IMR-90 (cell line): ENCODE data around the gene TCF7L1. TPM values are rescaled to one million over a fixed set of nuclear protein-coding genes. Genes with fewer than 3 reads are reported as not detected.

ENCODE experiments used
- ATAC-seq: fragments of 200-7000 bp; cut with Tn5 transposase; 2 replicates; pipeline ENCODE4 v1.9.1; 2020; ENCODE audit warnings: low read depth, mild to moderate bottlenecking, moderate library complexity
- BruUV-seq: library from RNA; stranded (reverse); fragments of 400-500 nt; replicated peaks from 2 replicates; lab custom pipeline; 2021; lab: Mats Ljungman, UMichigan
- CTCF ChIA-PET: fragments of 300-600 bp; formaldehyde crosslinking; extraction: SDS; loops from one replicate; lab custom pipeline; 2021; ENCODE audit warnings: antibody characterized with exemption; lab: Yijun Ruan, JAX
- POLR2A ChIA-PET: fragments of 300-600 bp; sonication (Branson Sonifier 250); formaldehyde crosslinking; loops from one replicate; lab custom pipeline; 2022; ENCODE audit warnings: antibody characterized with exemption; ENCODE audit not compliant: unreplicated experiment; lab: Charles Lee
- DNase-seq: peaks from one replicate; pipeline ENCODE4 v3.0.0; 2013
- H2AFZ ChIP-seq: replicated peaks from 2 replicates; pipeline ENCODE3; 2013; ENCODE audit warnings: low read length, mild to moderate bottlenecking; ENCODE audit not compliant: poor library complexity
- H2AK5ac ChIP-seq: 2 replicates; pipeline ENCODE4 v1.6.1; 2013; ENCODE audit warnings: low read depth, low read length, inconsistent platforms
- H2AK9ac ChIP-seq: replicated peaks from 2 replicates; pipeline ENCODE3; 2013; ENCODE audit warnings: mild to moderate bottlenecking, low read depth, low read length, moderate library complexity; ENCODE audit not compliant: poor library complexity
- H2BK120ac ChIP-seq: 2 replicates; pipeline ENCODE4 v1.6.1; 2013; ENCODE audit warnings: low read depth, low read length, inconsistent platforms
- H2BK15ac ChIP-seq: 3 replicates; pipeline ENCODE4 v1.6.1; 2013; ENCODE audit warnings: low read depth, low read length, inconsistent platforms
- H2BK20ac ChIP-seq: 2 replicates; pipeline ENCODE4 v1.6.1; 2013; ENCODE audit warnings: low read depth, mild to moderate bottlenecking, inconsistent platforms, low read length, moderate library complexity
- H2BK5ac ChIP-seq: 2 replicates; pipeline ENCODE4 v1.6.1; 2013; ENCODE audit warnings: mild to moderate bottlenecking, low read depth, low read length, inconsistent platforms; ENCODE audit not compliant: poor library complexity, severe bottlenecking
- H3K14ac ChIP-seq: replicated peaks from 2 replicates; pipeline ENCODE4 v1.6.1; 2013; ENCODE audit warnings: low read depth, low read length, inconsistent platforms
- H3K18ac ChIP-seq: 2 replicates; pipeline ENCODE4 v1.6.1; 2013; ENCODE audit warnings: low read depth, low read length, control low read depth
- H3K23ac ChIP-seq: 2 replicates; pipeline ENCODE4 v1.6.1; 2013; ENCODE audit warnings: low read depth, low read length, inconsistent platforms
- H3K27ac ChIP-seq: 2 replicates; pipeline ENCODE4 v1.5.1; 2013; ENCODE audit warnings: mild to moderate bottlenecking, control low read depth, low read length; ENCODE audit not compliant: insufficient read depth
- H3K27me3 ChIP-seq: 2 replicates; pipeline ENCODE4 v1.6.1; 2013; ENCODE audit warnings: low read length; ENCODE audit not compliant: control insufficient read depth, insufficient read depth
- H3K36me3 ChIP-seq: 2 replicates; pipeline ENCODE4 v1.6.1; 2013; ENCODE audit warnings: low read length, mixed read lengths; ENCODE audit not compliant: control insufficient read depth, insufficient read depth
- H3K4ac ChIP-seq: 2 replicates; pipeline ENCODE4 v1.6.1; 2013; ENCODE audit warnings: low read depth, low read length, inconsistent platforms
- H3K4me1 ChIP-seq: 2 replicates; pipeline ENCODE4 v1.6.1; 2013; ENCODE audit warnings: low read length, mixed read lengths; ENCODE audit not compliant: control insufficient read depth, insufficient read depth
- H3K4me2 ChIP-seq: 2 replicates; pipeline ENCODE4 v1.6.1; 2013; ENCODE audit warnings: low read depth, mild to moderate bottlenecking, control low read depth, low read length, moderate library complexity
- H3K4me3 ChIP-seq: 2 replicates; pipeline ENCODE4 v1.5.1; 2013; ENCODE audit warnings: low read depth, mild to moderate bottlenecking, control low read depth, low read length, moderate library complexity; ENCODE audit not compliant: insufficient read depth
- H3K56ac ChIP-seq: 2 replicates; pipeline ENCODE4 v1.6.1; 2013; ENCODE audit warnings: low read length, inconsistent platforms; ENCODE audit not compliant: insufficient read depth; ENCODE audit errors: extremely low read depth
- H3K79me1 ChIP-seq, 2 experiments: 2 replicates each; pipeline ENCODE4 v1.6.1; 2013; ENCODE audit warnings: low read length in 2 of 2, inconsistent platforms in 1 of 2, low read depth in 1 of 2
- H3K9ac ChIP-seq: 2 replicates; pipeline ENCODE4 v1.6.1; 2013; ENCODE audit warnings: low read depth, low read length, control low read depth
- H3K9me1 ChIP-seq: 2 replicates; pipeline ENCODE4 v1.6.1; 2013; ENCODE audit warnings: low read length, inconsistent platforms; ENCODE audit not compliant: insufficient read depth
- H3K9me3 ChIP-seq: 2 replicates; pipeline ENCODE4 v1.6.1; 2013; ENCODE audit warnings: low read length; ENCODE audit not compliant: control insufficient read depth, insufficient read depth
- H4K20me1 ChIP-seq: 2 replicates; pipeline ENCODE4 v1.6.1; 2013; ENCODE audit warnings: low read length, inconsistent platforms; ENCODE audit not compliant: insufficient read depth
- H4K5ac ChIP-seq: 2 replicates; pipeline ENCODE4 v1.6.1; 2013; ENCODE audit warnings: mild to moderate bottlenecking, low read depth, low read length, control low read depth
- H4K8ac ChIP-seq, 2 experiments: 2 replicates each; pipeline ENCODE4 v1.6.1; 2013; ENCODE audit warnings: low read depth in 2 of 2, low read length in 2 of 2, control low read depth in 1 of 2, inconsistent platforms in 1 of 2
- H4K91ac ChIP-seq: 2 replicates; pipeline ENCODE4 v1.6.1; 2013; ENCODE audit warnings: low read depth, low read length, inconsistent platforms; ENCODE audit not compliant: insufficient read depth
- BHLHE40 ChIP-seq: fragments of 150-350 bp; IDR thresholded peaks from 2 replicates; pipeline ENCODE4 v1.6.1; 2016; ENCODE audit warnings: mild to moderate bottlenecking, low read depth, low read length
- CEBPB ChIP-seq: IDR thresholded peaks from 2 replicates; pipeline ENCODE4 v1.6.1; 2012; ENCODE audit warnings: low read depth, low read length, improper control_type of control experiment
- CTCF ChIP-seq: conservative IDR thresholded peaks from 2 replicates; pipeline ENCODE4 v1.5.1; 2012; ENCODE audit warnings: mild to moderate bottlenecking, low read depth, low read length, improper control_type of control experiment
- ELK1 ChIP-seq: fragments of 150-350 bp; IDR thresholded peaks from 2 replicates; pipeline ENCODE4 v1.6.1; 2016; ENCODE audit warnings: low read depth, mild to moderate bottlenecking, low read length, moderate library complexity, borderline replicate concordance
- FOS ChIP-seq: fragments of 150-350 bp; IDR thresholded peaks from 2 replicates; pipeline ENCODE4 v1.6.1; 2016; ENCODE audit warnings: low read depth, low read length
- MAFK ChIP-seq: IDR thresholded peaks from 2 replicates; pipeline ENCODE4 v1.6.1; 2012; ENCODE audit warnings: low read depth, low read length, improper control_type of control experiment
- MXI1 ChIP-seq: IDR thresholded peaks from 2 replicates; pipeline ENCODE4 v1.6.1; 2012; ENCODE audit warnings: low read depth, mild to moderate bottlenecking, low read length, moderate library complexity, borderline replicate concordance
- POLR2A ChIP-seq: IDR thresholded peaks from 2 replicates; pipeline ENCODE4 v1.6.1; 2012; ENCODE audit warnings: mild to moderate bottlenecking, low read depth, low read length
- SMC3 ChIP-seq: fragments of 150-350 bp; IDR thresholded peaks from 2 replicates; pipeline ENCODE4 v1.6.1; 2016; ENCODE audit warnings: low read depth, mild to moderate bottlenecking, antibody characterized with exemption, low read length, moderate library complexity
- USF2 ChIP-seq: fragments of 150-350 bp; IDR thresholded peaks from 2 replicates; pipeline ENCODE4 v1.6.1; 2017; ENCODE audit warnings: mild to moderate bottlenecking, antibody characterized with exemption, low read length, low read depth
- WGBS, 2 experiments: methylation state at CpG; one replicate each; pipeline versions ENCODE4 v1.1.5 to v1.1.7; 2013; ENCODE audit warnings: missing lambda C conversion rate in 2 of 2; ENCODE audit not compliant: insufficient read length in 1 of 2; ENCODE audit errors: extremely low coverage in 2 of 2; 5-methylcytosine and 5-hydroxymethylcytosine counted together
- dilution Hi-C: fragments of 300-500 bp; cut with HindIII; formaldehyde crosslinking; loops from one replicate; pipeline ENCODE4 v1.14.3; 2018; ENCODE audit warnings: low sequenced_read_pairs; ENCODE audit not compliant: unreplicated experiment
- in situ Hi-C: fragments of 300-500 bp; cut with MboI; formaldehyde crosslinking; loops from 3 replicates; pipeline ENCODE4 v1.14.3; 2019; ENCODE audit warnings: low sequenced_read_pairs, inconsistent platforms, mixed read lengths
- intact Hi-C: fragments of 100-400 bp; cut with micrococcal nuclease; formaldehyde crosslinking; loops from 2 replicates; pipeline ENCODE4 v1.10.0; 2022
- polyA plus RNA-seq, 3 experiments: library from polyadenylated mRNA; depleted of rRNA; stranded (reverse); fragments of >200 nt; gene quantifications; 2 replicates each; pipeline ENCODE4 v1.2.3, GENCODE V29; 2012; ENCODE audit warnings: low replicate concordance in 1 of 3
- total RNA-seq: library from RNA; depleted of rRNA; stranded (reverse); fragments of >200 nt; gene quantifications from 2 replicates; pipeline ENCODE4 v1.2.3, GENCODE V29; 2012

TCF7L1 gene
- total and polyA plus RNA-seq, 2 of the 4 experiments (the other 2 are of a cell fraction), result 0.72 to 11.1 TPM

GRCh38 chr2:85091838-85092237 lies 41.4 kb upstream of the TCF7L1 start:
- no peak overlapping the region for H2BK5ac ChIP-seq
- 33% methylated on average over 1 of the region's 2 CpGs; no CpG with 5 or more reads in 1 of the 2 experiments for WGBS, 2 experiments
- no peak overlapping the region for H4K91ac ChIP-seq
- H3K56ac ChIP-seq, result no peak overlapping the region
- H3K9me1 ChIP-seq, result no peaks in the 10 kb centered on the region
- dilution Hi-C loops (no loop called here), intact Hi-C loops (no loop called here), in situ Hi-C loops (no loop called here)
- TF ChIP-seq SMC3 (no peak), USF2 (no peak), CTCF (no peak), MXI1 (no peak), CEBPB (no peak), BHLHE40 (no peak), MAFK (no peak), ELK1 (no peak), POLR2A (no peak), FOS (no peak)
- H3K23ac ChIP-seq, result no peak overlapping the region
- H3K4me2 ChIP-seq, result no peak overlapping the region
- no TSS peak for BruUV-seq
- no peak overlapping the region for H2BK120ac ChIP-seq
- H3K14ac ChIP-seq, result no peak overlapping the region
- H2BK20ac ChIP-seq, result no peak overlapping the region
- no peak overlapping the region for H4K8ac ChIP-seq
- H3K79me1 ChIP-seq, result no peaks in the 10 kb centered on the region
- H2BK15ac ChIP-seq, result no peak overlapping the region
- H4K20me1 ChIP-seq, result no peaks in the 10 kb centered on the region
- no peaks in the 10 kb centered on the region for H3K36me3 ChIP-seq
- no peak overlapping the region for H3K27ac ChIP-seq
- H2AK9ac ChIP-seq, result no peak overlapping the region
- H3K4me3 ChIP-seq, result no peak overlapping the region
- no peak overlapping the region for H3K9ac ChIP-seq
- ATAC-seq (no peak), DNase-seq (no peak)
- H3K18ac ChIP-seq, result no peak overlapping the region
- no peak overlapping the region for H4K5ac ChIP-seq
- H3K9me3 ChIP-seq, result peaks cover 10% of the 10 kb centered on the region
- ChIA-PET POLR2A (no interaction called here), CTCF (no interaction called here)
- peaks cover 39% of the 10 kb centered on the region for H3K27me3 ChIP-seq
- H3K4ac ChIP-seq, result no peak overlapping the region
- H2AK5ac ChIP-seq, result no peak overlapping the region
- no peaks in the 10 kb centered on the region for H3K4me1 ChIP-seq
- no peak overlapping the region for H2AFZ ChIP-seq
